Measurements from ENCODE around the gene PHLPP1. TPM values are rescaled to one million over a fixed set of nuclear protein-coding genes. Genes with fewer than 3 reads are reported as not detected.

The PHLPP1 gene
- total RNA-seq, 1 donor from 2014 or later, result 13.3 TPM

- no peak overlapping the region for H2AFZ ChIP-seq (ENCODE audit: low read depth, low read length)
- H3K79me2 ChIP-seq (ENCODE audit: insufficient read depth, low read length), result no peaks in the 10 kb centered on the region
- H3K9me3 Mint-ChIP-seq (ENCODE audit: unreplicated experiment), result peaks cover 12% of the 10 kb centered on the region
- FAIRE-seq, result no peak
- H3K9ac ChIP-seq (ENCODE audit: low read length), result no peak overlapping the region
- H3K4me3 ChIP-seq (ENCODE audit: insufficient read depth, low read depth, low read length), result no peak overlapping the region
- H3K4me1 ChIP-seq (ENCODE audit: insufficient read depth, low read length), result no peaks in the 10 kb centered on the region
- H3K27ac Mint-ChIP-seq (ENCODE audit: unreplicated experiment), result no peak overlapping the region
- no peaks in the 10 kb centered on the region for H3K4me1 Mint-ChIP-seq (ENCODE audit: low read depth, unreplicated experiment)
- no peak for DNase-seq (ENCODE audit: low read depth)
- no peak overlapping the region for H3K4me2 ChIP-seq (ENCODE audit: low read length)
- H3K27me3 ChIP-seq (ENCODE audit: insufficient read depth, low read length), result no peaks in the 10 kb centered on the region
- TF ChIP-seq EZH2 (IDR thresholded peaks at IDR 0.05; ENCODE audit: insufficient read depth, low read length) (no peak), CTCF (IDR thresholded peaks at IDR 0.05; ENCODE audit: insufficient read depth, low read depth, low read length) (no peak)
- no peak overlapping the region for H3K27ac ChIP-seq (ENCODE audit: low read depth, low read length)
- no peak overlapping the region for H3K4me3 Mint-ChIP-seq (ENCODE audit: unreplicated experiment)
- H4K20me1 ChIP-seq (ENCODE audit: insufficient read depth, low read length), result no peaks in the 10 kb centered on the region
- no peaks in the 10 kb centered on the region for H3K36me3 Mint-ChIP-seq (ENCODE audit: low read depth, unreplicated experiment)
- H3K36me3 ChIP-seq (ENCODE audit: insufficient read depth, low read length), result no peaks in the 10 kb centered on the region
- H3K9me3 ChIP-seq (ENCODE audit: insufficient read depth, low read depth, low read length), result peaks cover 3% of the 10 kb centered on the region
- peaks cover 14% of the 10 kb centered on the region for H3K27me3 Mint-ChIP-seq (ENCODE audit: low read depth, unreplicated experiment)
Observed at GRCh38 chr18:63003899-63004298, 288.6 kb downstream of the PHLPP1 start.

DNA sequence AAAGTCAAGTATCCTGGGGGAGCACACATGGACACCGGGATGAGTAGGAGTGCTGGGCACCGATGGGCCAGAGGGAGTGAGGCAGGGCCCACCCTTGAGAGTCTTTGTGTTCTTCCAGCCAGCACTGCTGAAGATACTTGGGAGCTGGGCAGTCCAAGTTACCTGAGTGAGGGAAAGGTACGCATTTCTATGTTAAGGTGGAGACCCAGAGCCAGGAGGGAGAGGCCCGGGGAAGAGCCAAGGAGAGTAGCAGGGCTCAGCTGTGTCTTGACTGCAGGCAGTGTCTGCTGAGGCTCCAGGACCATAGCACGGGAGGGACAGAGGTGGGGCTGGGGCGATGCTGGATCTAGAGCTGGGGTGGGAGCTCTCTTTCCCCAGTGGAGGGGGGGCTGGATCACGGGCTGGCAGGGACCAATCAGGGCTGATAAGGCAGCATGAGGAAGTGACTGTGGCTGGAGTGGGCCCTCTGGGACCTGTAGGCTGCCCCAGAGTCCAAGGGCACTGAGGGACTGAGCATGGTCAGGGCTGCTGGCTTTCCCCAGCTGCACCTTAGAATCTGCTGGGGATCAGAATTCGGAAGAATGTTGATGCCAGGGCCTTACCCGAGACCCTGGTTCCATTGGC lies 289.2 kb downstream of the PHLPP1 start:
- H2AFZ ChIP-seq (ENCODE audit: low read depth, low read length), result no peak overlapping the region
- Mint-ChIP-seq H3K27ac (ENCODE audit: unreplicated experiment) (no peak overlapping the region), H3K4me1 (ENCODE audit: low read depth, unreplicated experiment) (no peaks in the 10 kb centered on the region), H3K4me3 (ENCODE audit: unreplicated experiment) (no peak overlapping the region), H3K9me3 (ENCODE audit: unreplicated experiment) (peaks cover 12% of the 10 kb centered on the region), H3K36me3 (ENCODE audit: low read depth, unreplicated experiment) (no peaks in the 10 kb centered on the region), H3K27me3 (ENCODE audit: low read depth, unreplicated experiment) (peaks cover 14% of the 10 kb centered on the region)
- no peaks in the 10 kb centered on the region for H3K79me2 ChIP-seq (ENCODE audit: insufficient read depth, low read length)
- no peak overlapping the region for H3K27ac ChIP-seq (ENCODE audit: low read depth, low read length)
- FAIRE-seq (no peak), DNase-seq (ENCODE audit: low read depth) (no peak)
- H4K20me1 ChIP-seq (ENCODE audit: insufficient read depth, low read length), result no peaks in the 10 kb centered on the region
- no peaks in the 10 kb centered on the region for H3K36me3 ChIP-seq (ENCODE audit: insufficient read depth, low read length)
- peaks cover 3% of the 10 kb centered on the region for H3K9me3 ChIP-seq (ENCODE audit: insufficient read depth, low read depth, low read length)
- H3K4me1 ChIP-seq (ENCODE audit: insufficient read depth, low read length), result no peaks in the 10 kb centered on the region
- H3K4me2 ChIP-seq (ENCODE audit: low read length), result no peak overlapping the region
- no peak overlapping the region for H3K9ac ChIP-seq (ENCODE audit: low read length)
- TF ChIP-seq CTCF (IDR thresholded peaks at IDR 0.05; ENCODE audit: insufficient read depth, low read depth, low read length) (no peak), EZH2 (IDR thresholded peaks at IDR 0.05; ENCODE audit: insufficient read depth, low read length) (no peak)
- no peak overlapping the region for H3K4me3 ChIP-seq (ENCODE audit: insufficient read depth, low read depth, low read length)
- no peaks in the 10 kb centered on the region for H3K27me3 ChIP-seq (ENCODE audit: insufficient read depth, low read length)

DNA sequence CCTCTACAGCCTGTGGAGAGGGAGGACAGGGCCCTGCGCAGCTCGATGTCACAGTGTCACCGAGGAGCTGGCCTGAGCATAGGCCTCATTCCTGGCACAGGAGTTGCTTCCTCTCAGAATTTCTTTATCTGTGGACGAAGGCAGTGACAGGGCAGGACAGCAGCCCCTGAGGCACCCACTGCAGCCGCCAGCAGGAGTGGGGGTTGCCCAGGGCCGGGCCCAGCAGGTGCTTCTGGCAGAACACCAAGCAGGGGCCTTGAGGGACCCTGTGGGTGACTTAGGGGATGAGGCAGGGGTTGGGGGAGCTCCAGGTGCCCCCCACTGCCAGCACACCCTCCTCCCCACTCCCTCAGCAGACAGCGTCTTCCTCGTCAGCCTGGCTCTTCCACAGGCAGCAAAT lies 290.0 kb downstream of the PHLPP1 start:
- H3K27me3 ChIP-seq (ENCODE audit: insufficient read depth, low read length), result no peaks in the 10 kb centered on the region
- peaks cover 14% of the 10 kb centered on the region for H3K27me3 Mint-ChIP-seq (ENCODE audit: low read depth, unreplicated experiment)
- H3K9ac ChIP-seq (ENCODE audit: low read length), result no peak overlapping the region
- no peaks in the 10 kb centered on the region for H3K79me2 ChIP-seq (ENCODE audit: insufficient read depth, low read length)
- no peak overlapping the region for H2AFZ ChIP-seq (ENCODE audit: low read depth, low read length)
- H3K4me1 Mint-ChIP-seq (ENCODE audit: low read depth, unreplicated experiment), result no peaks in the 10 kb centered on the region
- no peak overlapping the region for H3K27ac Mint-ChIP-seq (ENCODE audit: unreplicated experiment)
- TF ChIP-seq CTCF (IDR thresholded peaks at IDR 0.05; ENCODE audit: insufficient read depth, low read depth, low read length), result no peak
- no peak for TF ChIP-seq EZH2 (IDR thresholded peaks at IDR 0.05; ENCODE audit: insufficient read depth, low read length)
- H3K9me3 Mint-ChIP-seq (ENCODE audit: unreplicated experiment), result peaks cover 12% of the 10 kb centered on the region
- no peaks in the 10 kb centered on the region for H3K36me3 Mint-ChIP-seq (ENCODE audit: low read depth, unreplicated experiment)
- no peaks in the 10 kb centered on the region for H4K20me1 ChIP-seq (ENCODE audit: insufficient read depth, low read length)
- H3K36me3 ChIP-seq (ENCODE audit: insufficient read depth, low read length), result no peaks in the 10 kb centered on the region
- DNase-seq (ENCODE audit: low read depth) (no peak), FAIRE-seq (no peak)
- H3K4me2 ChIP-seq (ENCODE audit: low read length), result no peak overlapping the region
- H3K4me3 Mint-ChIP-seq (ENCODE audit: unreplicated experiment), result no peak overlapping the region
- no peaks in the 10 kb centered on the region for H3K4me1 ChIP-seq (ENCODE audit: insufficient read depth, low read length)
- H3K4me3 ChIP-seq (ENCODE audit: insufficient read depth, low read depth, low read length), result no peak overlapping the region
- peaks cover 3% of the 10 kb centered on the region for H3K9me3 ChIP-seq (ENCODE audit: insufficient read depth, low read depth, low read length)
- no peak overlapping the region for H3K27ac ChIP-seq (ENCODE audit: low read depth, low read length)

All from astrocyte (in vitro differentiated cells and primary cell).